Measurements from ENCODE around the gene YTHDC2. TPM values are rescaled to one million over a fixed set of nuclear protein-coding genes. Genes with fewer than 3 reads are reported as not detected.

YTHDC2 gene
- total RNA-seq, 2 experiments from 2014 or later: 30.3 to 34.1 TPM

DNA sequence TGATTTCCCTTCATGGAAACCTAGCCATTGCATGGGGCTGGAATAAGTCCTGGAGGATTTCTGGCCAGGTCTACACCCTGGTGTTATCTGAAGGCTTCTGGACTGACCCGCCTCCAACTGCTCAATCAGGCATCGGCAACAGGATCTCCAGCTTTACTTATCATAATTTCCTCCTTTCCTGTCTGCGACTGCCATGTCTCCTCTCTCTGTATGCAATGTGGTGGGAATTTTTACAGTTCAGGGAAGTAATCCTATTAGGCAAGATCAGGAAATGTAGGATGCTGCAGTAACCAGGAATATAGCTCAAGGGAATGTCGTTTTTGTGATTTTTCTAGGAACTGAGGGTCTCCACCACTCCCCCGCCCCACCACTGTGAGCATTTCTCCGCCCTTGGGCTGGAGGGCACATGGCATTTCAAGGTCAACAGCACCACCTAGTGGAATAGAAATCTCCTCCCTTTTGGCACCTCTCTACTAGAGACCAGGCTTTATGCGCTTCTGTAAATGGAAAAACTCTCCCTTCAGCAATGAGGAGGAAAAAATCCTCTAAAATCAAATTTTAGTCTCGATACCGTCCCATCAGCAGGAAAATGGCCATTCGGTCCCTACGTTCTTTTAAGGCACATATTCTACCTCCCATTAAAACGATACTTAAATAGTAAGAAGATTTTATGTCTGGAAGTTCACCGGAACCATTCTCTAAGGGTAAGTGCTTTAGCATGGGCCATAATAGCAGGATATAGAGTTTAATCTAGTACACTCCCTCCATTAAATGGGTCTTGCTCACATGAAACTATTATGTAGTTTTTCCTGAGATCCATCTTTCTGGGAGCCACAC, 93.0 kb downstream of the YTHDC2 start:
- Mint-ChIP-seq H3K9me3 (ENCODE audit: insufficient read depth) (no peaks in the 10 kb centered on the region), H3K4me1 (ENCODE audit: low read depth) (peaks cover 15% of the 10 kb centered on the region), H3K36me3 (ENCODE audit: low read depth) (no peaks in the 10 kb centered on the region), H3K27ac (no peak overlapping the region), H3K27me3 (ENCODE audit: low read depth) (peaks cover 26% of the 10 kb centered on the region), H3K4me3 (no peak overlapping the region)
- POLR2A ChIA-PET: no interaction called here
- DNase-seq (peak; percentile 68), ATAC-seq (peak; percentile 87)
- CTCF ChIA-PET: interaction anchor here (0.9 to 6.2 kb wide), 18 partner anchors 9 to 611 kb away, joined by 3 to 90 read pairs (median 5); no protein-coding TSS in a partner anchor

DNA sequence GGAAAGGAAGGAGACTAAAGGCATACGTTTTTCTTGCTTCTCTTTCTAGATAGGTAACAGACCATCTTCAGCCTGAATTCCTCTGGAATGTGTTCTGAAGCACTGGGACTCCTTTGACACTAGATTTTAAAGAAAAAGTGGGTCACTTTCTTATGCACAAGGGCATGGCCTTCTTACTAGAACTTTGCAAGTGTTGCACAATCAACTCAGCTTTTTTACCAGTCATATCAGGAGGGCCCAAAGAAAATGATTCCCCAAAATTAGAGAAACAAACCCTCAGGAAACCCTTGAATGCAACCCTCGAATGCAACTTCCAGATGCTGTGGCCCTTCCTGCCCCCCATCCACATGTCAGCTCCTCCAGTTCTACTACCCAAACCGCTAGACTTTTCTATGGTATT, 93.9 kb downstream of the YTHDC2 start:
- no peak overlapping the region for H3K27ac Mint-ChIP-seq
- no peaks in the 10 kb centered on the region for H3K36me3 Mint-ChIP-seq (ENCODE audit: low read depth)
- no peak for DNase-seq
- no peaks in the 10 kb centered on the region for H3K9me3 Mint-ChIP-seq (ENCODE audit: insufficient read depth)
- ChIA-PET CTCF (interaction anchor here (0.8 to 1.7 kb wide), 9 partner anchors 11 to 611 kb away, joined by 3 to 13 read pairs (median 4); no protein-coding TSS in a partner anchor), POLR2A (interaction anchor here (1.5 kb wide), 1 partner anchor 631 kb away, joined by 5 read pairs; the partner anchor contains the start of gene DCP2)
- H3K4me1 Mint-ChIP-seq (ENCODE audit: low read depth): peaks cover 15% of the 10 kb centered on the region
- H3K4me3 Mint-ChIP-seq: no peak overlapping the region
- no peak for ATAC-seq
- peaks cover 26% of the 10 kb centered on the region for H3K27me3 Mint-ChIP-seq (ENCODE audit: low read depth)

DNA sequence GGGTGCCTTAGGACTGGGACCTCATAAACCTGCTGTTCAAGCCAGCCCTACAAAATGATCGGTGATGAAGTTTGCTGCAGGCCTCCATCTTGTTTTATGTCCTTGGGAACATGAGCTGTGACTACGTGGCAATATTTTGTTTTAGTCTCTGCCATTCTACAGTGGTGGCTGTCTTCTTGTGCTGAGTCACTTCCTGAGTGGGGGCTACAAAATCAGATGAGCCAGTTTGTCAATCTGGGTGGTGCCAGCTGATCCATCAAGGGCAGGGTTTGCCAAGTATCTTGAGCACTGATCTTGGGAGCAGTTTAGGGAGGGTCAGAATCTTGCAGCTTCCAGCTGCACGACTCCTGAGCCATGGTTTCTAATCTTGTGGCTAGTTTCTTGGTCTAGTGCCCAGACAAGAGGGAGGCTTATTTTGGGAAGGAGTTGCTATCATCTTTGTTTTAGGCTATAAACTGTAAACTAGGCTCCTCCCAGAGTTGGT, 94.7 kb downstream of the YTHDC2 start:
- no peaks in the 10 kb centered on the region for H3K9me3 Mint-ChIP-seq (ENCODE audit: insufficient read depth)
- H3K4me1 Mint-ChIP-seq (ENCODE audit: low read depth): peaks cover 15% of the 10 kb centered on the region
- DNase-seq (no peak), ATAC-seq (no peak)
- no peak overlapping the region for H3K4me3 Mint-ChIP-seq
- no peaks in the 10 kb centered on the region for H3K36me3 Mint-ChIP-seq (ENCODE audit: low read depth)
- peaks cover 30% of the 10 kb centered on the region for H3K27me3 Mint-ChIP-seq (ENCODE audit: low read depth)
- no peak overlapping the region for H3K27ac Mint-ChIP-seq
- ChIA-PET CTCF (interaction anchor here (0.8 to 1.7 kb wide), 10 partner anchors 10 to 612 kb away, joined by 3 to 13 read pairs (median 4); no protein-coding TSS in a partner anchor), POLR2A (interaction anchor here (1.5 kb wide), 1 partner anchor 632 kb away, joined by 5 read pairs; the partner anchor contains the start of gene DCP2)

DNA sequence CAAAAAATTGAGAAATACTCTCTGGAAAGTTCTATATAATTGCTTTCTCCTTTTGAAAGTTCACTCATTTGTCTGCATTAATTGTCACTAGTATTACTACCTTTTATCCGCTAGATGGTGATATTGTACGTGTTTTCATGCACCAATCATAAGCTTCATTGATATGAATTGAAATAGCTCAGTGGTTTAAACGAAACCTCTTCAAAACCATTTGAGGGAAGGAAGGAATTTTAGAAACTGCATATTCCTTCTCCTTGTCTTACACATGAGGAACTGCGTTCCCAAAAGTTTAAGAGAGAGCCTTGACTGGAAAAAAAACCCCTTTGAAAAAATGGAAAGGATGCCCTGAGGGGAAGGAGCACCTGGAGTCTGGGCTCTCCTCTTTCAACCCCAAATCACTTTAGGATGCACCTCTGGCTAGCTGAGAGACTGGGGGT, 98.6 kb downstream of the YTHDC2 start:
- no peak overlapping the region for H3K4me3 Mint-ChIP-seq
- peaks cover 12% of the 10 kb centered on the region for H3K4me1 Mint-ChIP-seq (ENCODE audit: low read depth)
- peak; percentile 67 for ATAC-seq
- ChIA-PET POLR2A (no interaction called here), CTCF (interaction anchor here (0.6 to 4.9 kb wide), 42 partner anchors 8 to 1486 kb away, joined by 3 to 60 read pairs (median 4); no protein-coding TSS in a partner anchor)
- H3K27ac Mint-ChIP-seq: no peak overlapping the region
- no peaks in the 10 kb centered on the region for H3K9me3 Mint-ChIP-seq (ENCODE audit: insufficient read depth)
- H3K27me3 Mint-ChIP-seq (ENCODE audit: low read depth): peaks cover 27% of the 10 kb centered on the region
- DNase-seq: no peak
- no peaks in the 10 kb centered on the region for H3K36me3 Mint-ChIP-seq (ENCODE audit: low read depth)

DNA sequence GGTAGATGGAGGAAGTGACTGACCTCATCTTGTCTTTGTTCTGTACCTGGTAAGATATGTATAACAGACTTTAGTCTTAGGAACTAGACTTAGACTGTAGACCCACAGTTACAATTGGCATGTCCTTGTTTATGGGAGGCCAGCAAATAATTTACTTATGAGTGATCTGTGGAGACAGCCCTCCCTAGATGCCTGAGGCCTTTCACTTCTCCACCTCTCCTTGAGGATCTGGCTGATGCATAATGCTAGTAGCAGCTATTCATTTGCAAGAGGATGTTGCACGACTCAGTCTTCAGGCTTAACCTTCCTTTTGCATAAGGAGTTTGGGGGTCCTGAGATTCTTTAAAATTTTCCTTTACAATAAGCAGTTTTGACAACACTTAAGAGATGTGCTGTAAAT, 100.7 kb downstream of the YTHDC2 start:
- Mint-ChIP-seq H3K4me3 (no peak overlapping the region), H3K9me3 (ENCODE audit: insufficient read depth) (no peaks in the 10 kb centered on the region), H3K27me3 (ENCODE audit: low read depth) (peaks cover 27% of the 10 kb centered on the region), H3K27ac (no peak overlapping the region), H3K36me3 (ENCODE audit: low read depth) (no peaks in the 10 kb centered on the region), H3K4me1 (ENCODE audit: low read depth) (no peaks in the 10 kb centered on the region)
- ATAC-seq (no peak), DNase-seq (no peak)
- POLR2A ChIA-PET: no interaction called here
- CTCF ChIA-PET: interaction anchor here (4.9 kb wide), 1 partner anchor 48 kb away, joined by 60 read pairs; no protein-coding TSS in a partner anchor

DNA sequence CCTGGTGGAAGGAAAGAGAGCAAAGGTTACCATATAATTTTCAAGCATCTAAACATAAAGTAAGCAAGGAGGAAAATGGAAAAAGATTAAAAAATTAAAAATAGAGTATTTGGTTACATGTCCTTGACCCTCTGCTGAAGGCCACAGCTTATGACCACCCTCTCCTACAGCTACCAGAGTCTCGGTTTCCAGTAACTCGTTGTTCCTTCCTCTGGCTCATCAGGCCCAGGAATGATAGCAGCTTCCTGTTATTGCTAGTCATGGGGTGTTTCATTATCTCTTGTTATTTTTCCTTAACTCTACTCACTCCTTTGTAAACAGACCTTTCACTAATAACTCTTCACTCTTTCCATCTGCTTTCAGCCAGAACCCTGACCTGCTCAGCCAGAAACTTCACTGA, 102.2 kb downstream of the YTHDC2 start:
- ATAC-seq (no peak), DNase-seq (no peak)
- Mint-ChIP-seq H3K4me1 (ENCODE audit: low read depth) (no peaks in the 10 kb centered on the region), H3K27me3 (ENCODE audit: low read depth) (peaks cover 25% of the 10 kb centered on the region), H3K4me3 (no peak overlapping the region), H3K9me3 (ENCODE audit: insufficient read depth) (no peaks in the 10 kb centered on the region), H3K36me3 (ENCODE audit: low read depth) (no peaks in the 10 kb centered on the region), H3K27ac (no peak overlapping the region)
- ChIA-PET POLR2A (no interaction called here), CTCF (interaction anchor here (1.2 to 4.9 kb wide), 2 partner anchors 10 to 47 kb away, joined by 3 to 60 read pairs; no protein-coding TSS in a partner anchor)

DNA sequence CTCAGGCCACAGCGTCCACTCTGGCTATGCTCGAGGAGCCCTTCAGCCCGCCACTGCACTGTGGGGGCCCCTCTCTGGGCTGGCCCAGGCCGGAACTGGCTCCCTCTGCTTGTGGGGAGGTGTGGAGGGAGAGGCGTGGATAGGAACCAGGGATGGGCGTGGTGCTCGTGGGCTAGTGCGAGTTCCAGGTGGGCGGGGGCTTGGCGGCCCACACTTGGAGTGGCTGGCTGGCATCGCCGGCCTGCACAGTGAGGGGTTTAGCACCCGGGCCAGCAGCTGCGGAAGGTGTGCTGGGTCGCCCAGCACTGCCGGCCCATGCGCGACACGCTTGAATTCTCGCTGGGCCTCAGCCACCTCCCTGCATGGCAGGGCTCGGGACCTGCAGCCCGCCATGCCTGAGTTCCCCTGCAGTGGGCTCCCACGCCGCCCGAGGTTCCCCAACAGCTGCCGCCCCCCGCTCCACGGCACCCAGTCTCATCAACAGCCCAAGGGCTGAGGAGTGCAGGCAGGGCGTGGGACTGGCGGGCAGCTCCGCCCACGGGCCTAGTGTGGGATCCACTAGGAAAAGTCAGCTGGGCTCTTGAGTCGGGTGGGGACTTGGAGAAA, 103.8 kb downstream of the YTHDC2 start:
- H3K27me3 Mint-ChIP-seq (ENCODE audit: low read depth): peaks cover 24% of the 10 kb centered on the region
- no peaks in the 10 kb centered on the region for H3K4me1 Mint-ChIP-seq (ENCODE audit: low read depth)
- no peaks in the 10 kb centered on the region for H3K36me3 Mint-ChIP-seq (ENCODE audit: low read depth)
- no peaks in the 10 kb centered on the region for H3K9me3 Mint-ChIP-seq (ENCODE audit: insufficient read depth)
- ATAC-seq: no peak
- H3K27ac Mint-ChIP-seq: no peak overlapping the region
- POLR2A ChIA-PET: no interaction called here
- CTCF ChIA-PET: interaction anchor here (1.5 kb wide), 1 partner anchor 10 kb away, joined by 4 read pairs; no protein-coding TSS in a partner anchor
- H3K4me3 Mint-ChIP-seq: no peak overlapping the region
- no peak for DNase-seq

DNA sequence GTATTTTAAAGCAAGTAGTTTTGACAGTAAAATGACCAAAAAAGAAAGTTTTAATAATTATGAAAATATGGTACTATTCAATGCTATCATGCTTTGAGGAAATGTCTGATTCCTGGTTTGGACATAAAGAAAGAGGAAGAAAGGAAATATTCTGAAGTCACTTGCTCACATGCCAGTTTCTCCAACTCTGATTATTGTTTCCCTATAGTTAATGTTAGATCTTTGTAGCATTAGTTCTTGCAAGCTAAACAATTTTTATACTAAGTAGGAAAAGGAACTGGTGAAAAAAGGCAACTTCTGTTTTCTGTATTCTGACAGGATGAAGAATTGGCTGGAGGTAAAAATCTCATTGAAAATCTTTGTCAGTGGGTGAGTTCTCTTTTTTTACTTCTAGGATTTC, 119.5 kb downstream of the YTHDC2 start:
- Mint-ChIP-seq H3K4me3 (no peak overlapping the region), H3K4me1 (ENCODE audit: low read depth) (no peaks in the 10 kb centered on the region), H3K27ac (no peak overlapping the region), H3K9me3 (ENCODE audit: insufficient read depth) (no peaks in the 10 kb centered on the region), H3K27me3 (ENCODE audit: low read depth) (peaks cover 10% of the 10 kb centered on the region), H3K36me3 (ENCODE audit: low read depth) (no peaks in the 10 kb centered on the region)
- ChIA-PET CTCF (interaction anchor here (1.3 kb wide), 1 partner anchor 21 kb away, joined by 4 read pairs; no protein-coding TSS in a partner anchor), POLR2A (no interaction called here)
- DNase-seq: no peak
- no peak for ATAC-seq

DNA sequence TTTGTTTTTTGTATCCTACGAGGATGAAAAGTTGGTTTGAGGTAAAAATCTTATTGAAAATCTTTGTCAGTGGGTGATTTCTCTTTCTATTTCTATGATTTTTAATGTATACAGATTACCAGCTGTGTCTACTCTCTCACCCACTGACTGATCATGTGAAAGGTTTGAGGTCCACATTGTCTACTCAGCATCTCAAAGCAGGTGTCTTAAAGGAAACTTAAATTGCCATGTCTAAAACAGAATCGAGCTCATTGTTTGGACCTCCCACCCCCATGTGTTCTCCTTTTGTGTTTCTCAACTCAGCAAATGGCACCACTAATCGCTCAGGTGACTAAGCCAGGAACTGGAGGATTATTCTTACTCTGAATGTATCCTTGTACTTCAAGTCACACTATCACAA, 121.5 kb downstream of the YTHDC2 start:
- H3K4me3 Mint-ChIP-seq: no peak overlapping the region
- no peak overlapping the region for H3K27ac Mint-ChIP-seq
- peaks cover 10% of the 10 kb centered on the region for H3K27me3 Mint-ChIP-seq (ENCODE audit: low read depth)
- CTCF ChIA-PET: interaction anchor here (0.7 kb wide), 1 partner anchor 23 kb away, joined by 3 read pairs; no protein-coding TSS in a partner anchor
- H3K9me3 Mint-ChIP-seq (ENCODE audit: insufficient read depth): no peaks in the 10 kb centered on the region
- no peaks in the 10 kb centered on the region for H3K4me1 Mint-ChIP-seq (ENCODE audit: low read depth)
- POLR2A ChIA-PET: no interaction called here
- DNase-seq: no peak
- ATAC-seq: no peak
- no peaks in the 10 kb centered on the region for H3K36me3 Mint-ChIP-seq (ENCODE audit: low read depth)

DNA sequence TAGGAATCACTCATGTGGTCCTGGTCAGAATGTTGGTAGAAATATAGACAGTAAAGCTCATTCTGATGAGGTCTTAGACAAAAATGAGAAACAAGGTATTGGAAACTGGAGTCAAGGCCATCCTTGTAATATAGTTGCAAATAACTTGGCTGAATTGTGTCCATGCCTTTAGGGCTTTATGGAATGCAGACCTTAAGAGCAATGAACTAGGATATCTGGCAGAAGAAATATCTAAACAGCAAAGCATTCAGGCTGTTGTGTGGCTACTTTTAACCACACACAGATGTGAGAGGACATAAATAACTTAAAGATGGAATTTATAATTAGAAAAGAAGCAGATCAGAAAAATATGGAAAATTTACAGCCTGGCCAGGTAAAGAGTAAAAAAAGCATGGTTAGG, 128.2 kb downstream of the YTHDC2 start:
- peaks cover 4% of the 10 kb centered on the region for H3K27me3 Mint-ChIP-seq (ENCODE audit: low read depth)
- ChIA-PET POLR2A (no interaction called here), CTCF (no interaction called here)
- ATAC-seq: no peak
- no peak for DNase-seq
- no peak overlapping the region for H3K27ac Mint-ChIP-seq
- H3K36me3 Mint-ChIP-seq (ENCODE audit: low read depth): no peaks in the 10 kb centered on the region
- no peaks in the 10 kb centered on the region for H3K4me1 Mint-ChIP-seq (ENCODE audit: low read depth)
- H3K4me3 Mint-ChIP-seq: no peak overlapping the region
- no peaks in the 10 kb centered on the region for H3K9me3 Mint-ChIP-seq (ENCODE audit: insufficient read depth)

All from activated CD8-positive, alpha-beta T cell treated with anti-CD3 and anti-CD28 coated beads, Interleukin-2, amount 10 ng/mL, durations not matched to agents 7 days and 5 days (primary cell).